ENCODE data around the gene MANF. TPM values are rescaled to one million over a fixed set of nuclear protein-coding genes. Genes with fewer than 3 reads are reported as not detected.

Gene MANF
- total and polyA plus RNA-seq, 2 experiments from 2014 or later, result 48.7 to 92.7 TPM

GRCh38 chr3:51361746-51362145 lies 23.3 kb upstream of the MANF start (continued):
- TF ChIP-seq, protein P1, sequence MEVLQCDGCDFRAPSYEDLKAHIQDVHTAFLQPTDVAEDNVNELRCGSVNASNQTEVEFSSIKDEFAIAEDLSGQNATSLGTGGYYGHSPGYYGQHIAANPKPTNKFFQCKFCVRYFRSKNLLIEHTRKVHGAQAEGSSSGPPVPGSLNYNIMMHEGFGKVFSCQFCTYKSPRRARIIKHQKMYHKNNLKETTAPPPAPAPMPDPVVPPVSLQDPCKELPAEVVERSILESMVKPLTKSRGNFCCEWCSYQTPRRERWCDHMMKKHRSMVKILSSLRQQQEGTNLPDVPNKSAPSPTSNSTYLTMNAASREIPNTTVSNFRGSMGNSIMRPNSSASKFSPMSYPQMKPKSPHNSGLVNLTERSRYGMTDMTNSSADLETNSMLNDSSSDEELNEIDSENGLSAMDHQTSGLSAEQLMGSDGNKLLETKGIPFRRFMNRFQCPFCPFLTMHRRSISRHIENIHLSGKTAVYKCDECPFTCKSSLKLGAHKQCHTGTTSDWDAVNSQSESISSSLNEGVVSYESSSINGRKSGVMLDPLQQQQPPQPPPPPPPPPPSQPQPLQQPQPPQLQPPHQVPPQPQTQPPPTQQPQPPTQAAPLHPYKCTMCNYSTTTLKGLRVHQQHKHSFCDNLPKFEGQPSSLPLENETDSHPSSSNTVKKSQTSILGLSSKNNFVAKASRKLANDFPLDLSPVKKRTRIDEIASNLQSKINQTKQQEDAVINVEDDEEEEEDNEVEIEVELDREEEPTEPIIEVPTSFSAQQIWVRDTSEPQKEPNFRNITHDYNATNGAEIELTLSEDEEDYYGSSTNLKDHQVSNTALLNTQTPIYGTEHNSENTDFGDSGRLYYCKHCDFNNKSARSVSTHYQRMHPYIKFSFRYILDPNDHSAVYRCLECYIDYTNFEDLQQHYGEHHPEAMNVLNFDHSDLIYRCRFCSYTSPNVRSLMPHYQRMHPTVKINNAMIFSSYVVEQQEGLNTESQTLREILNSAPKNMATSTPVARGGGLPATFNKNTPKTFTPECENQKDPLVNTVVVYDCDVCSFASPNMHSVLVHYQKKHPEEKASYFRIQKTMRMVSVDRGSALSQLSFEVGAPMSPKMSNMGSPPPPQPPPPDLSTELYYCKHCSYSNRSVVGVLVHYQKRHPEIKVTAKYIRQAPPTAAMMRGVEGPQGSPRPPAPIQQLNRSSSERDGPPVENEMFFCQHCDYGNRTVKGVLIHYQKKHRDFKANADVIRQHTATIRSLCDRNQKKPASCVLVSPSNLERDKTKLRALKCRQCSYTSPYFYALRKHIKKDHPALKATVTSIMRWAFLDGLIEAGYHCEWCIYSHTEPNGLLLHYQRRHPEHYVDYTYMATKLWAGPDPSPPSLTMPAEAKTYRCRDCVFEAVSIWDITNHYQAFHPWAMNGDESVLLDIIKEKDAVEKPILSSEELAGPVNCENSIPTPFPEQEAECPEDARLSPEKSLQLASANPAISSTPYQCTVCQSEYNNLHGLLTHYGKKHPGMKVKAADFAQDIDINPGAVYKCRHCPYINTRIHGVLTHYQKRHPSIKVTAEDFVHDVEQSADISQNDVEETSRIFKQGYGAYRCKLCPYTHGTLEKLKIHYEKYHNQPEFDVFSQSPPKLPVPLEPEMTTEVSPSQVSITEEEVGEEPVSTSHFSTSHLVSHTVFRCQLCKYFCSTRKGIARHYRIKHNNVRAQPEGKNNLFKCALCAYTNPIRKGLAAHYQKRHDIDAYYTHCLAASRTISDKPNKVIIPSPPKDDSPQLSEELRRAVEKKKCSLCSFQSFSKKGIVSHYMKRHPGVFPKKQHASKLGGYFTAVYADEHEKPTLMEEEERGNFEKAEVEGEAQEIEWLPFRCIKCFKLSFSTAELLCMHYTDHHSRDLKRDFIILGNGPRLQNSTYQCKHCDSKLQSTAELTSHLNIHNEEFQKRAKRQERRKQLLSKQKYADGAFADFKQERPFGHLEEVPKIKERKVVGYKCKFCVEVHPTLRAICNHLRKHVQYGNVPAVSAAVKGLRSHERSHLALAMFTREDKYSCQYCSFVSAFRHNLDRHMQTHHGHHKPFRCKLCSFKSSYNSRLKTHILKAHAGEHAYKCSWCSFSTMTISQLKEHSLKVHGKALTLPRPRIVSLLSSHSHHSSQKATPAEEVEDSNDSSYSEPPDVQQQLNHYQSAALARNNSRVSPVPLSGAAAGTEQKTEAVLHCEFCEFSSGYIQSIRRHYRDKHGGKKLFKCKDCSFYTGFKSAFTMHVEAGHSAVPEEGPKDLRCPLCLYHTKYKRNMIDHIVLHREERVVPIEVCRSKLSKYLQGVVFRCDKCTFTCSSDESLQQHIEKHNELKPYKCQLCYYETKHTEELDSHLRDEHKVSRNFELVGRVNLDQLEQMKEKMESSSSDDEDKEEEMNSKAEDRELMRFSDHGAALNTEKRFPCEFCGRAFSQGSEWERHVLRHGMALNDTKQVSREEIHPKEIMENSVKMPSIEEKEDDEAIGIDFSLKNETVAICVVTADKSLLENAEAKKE (CRISPR knock-in tag; IDR thresholded peaks at IDR 0.05), result no peak
- TF ChIP-seq, protein P2, sequence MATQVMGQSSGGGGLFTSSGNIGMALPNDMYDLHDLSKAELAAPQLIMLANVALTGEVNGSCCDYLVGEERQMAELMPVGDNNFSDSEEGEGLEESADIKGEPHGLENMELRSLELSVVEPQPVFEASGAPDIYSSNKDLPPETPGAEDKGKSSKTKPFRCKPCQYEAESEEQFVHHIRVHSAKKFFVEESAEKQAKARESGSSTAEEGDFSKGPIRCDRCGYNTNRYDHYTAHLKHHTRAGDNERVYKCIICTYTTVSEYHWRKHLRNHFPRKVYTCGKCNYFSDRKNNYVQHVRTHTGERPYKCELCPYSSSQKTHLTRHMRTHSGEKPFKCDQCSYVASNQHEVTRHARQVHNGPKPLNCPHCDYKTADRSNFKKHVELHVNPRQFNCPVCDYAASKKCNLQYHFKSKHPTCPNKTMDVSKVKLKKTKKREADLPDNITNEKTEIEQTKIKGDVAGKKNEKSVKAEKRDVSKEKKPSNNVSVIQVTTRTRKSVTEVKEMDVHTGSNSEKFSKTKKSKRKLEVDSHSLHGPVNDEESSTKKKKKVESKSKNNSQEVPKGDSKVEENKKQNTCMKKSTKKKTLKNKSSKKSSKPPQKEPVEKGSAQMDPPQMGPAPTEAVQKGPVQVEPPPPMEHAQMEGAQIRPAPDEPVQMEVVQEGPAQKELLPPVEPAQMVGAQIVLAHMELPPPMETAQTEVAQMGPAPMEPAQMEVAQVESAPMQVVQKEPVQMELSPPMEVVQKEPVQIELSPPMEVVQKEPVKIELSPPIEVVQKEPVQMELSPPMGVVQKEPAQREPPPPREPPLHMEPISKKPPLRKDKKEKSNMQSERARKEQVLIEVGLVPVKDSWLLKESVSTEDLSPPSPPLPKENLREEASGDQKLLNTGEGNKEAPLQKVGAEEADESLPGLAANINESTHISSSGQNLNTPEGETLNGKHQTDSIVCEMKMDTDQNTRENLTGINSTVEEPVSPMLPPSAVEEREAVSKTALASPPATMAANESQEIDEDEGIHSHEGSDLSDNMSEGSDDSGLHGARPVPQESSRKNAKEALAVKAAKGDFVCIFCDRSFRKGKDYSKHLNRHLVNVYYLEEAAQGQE (IDR thresholded peaks at IDR 0.05; ENCODE audit: unreplicated experiment), result no peak
- no peak for TF ChIP-seq EZH2phosphoT487 (IDR thresholded peaks at IDR 0.05; ENCODE audit: unreplicated experiment)
- no peak for TF ChIP-seq POLR2AphosphoS5 (IDR thresholded peaks at IDR 0.05; ENCODE audit: low read depth)
- TF ChIP-seq NANOG (IDR thresholded peaks at IDR 0.05; ENCODE audit: borderline replicate concordance), result no peak
- TF ChIP-seq, protein P3, sequence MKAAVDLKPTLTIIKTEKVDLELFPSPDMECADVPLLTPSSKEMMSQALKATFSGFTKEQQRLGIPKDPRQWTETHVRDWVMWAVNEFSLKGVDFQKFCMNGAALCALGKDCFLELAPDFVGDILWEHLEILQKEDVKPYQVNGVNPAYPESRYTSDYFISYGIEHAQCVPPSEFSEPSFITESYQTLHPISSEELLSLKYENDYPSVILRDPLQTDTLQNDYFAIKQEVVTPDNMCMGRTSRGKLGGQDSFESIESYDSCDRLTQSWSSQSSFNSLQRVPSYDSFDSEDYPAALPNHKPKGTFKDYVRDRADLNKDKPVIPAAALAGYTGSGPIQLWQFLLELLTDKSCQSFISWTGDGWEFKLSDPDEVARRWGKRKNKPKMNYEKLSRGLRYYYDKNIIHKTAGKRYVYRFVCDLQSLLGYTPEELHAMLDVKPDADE (IDR thresholded peaks at IDR 0.05), result no peak
- TF ChIP-seq CTCF (conservative IDR thresholded peaks at IDR 0.05; ENCODE audit: low read depth in 2 of 2), result no peak

Measured in GM23338 (cell line).